ENCODE measurements around the gene RABGAP1L. TPM values are rescaled to one million over a fixed set of nuclear protein-coding genes. Genes with fewer than 3 reads are reported as not detected.
A peak's percentile ranks its signal among the peaks of the same experiment; 100 is the strongest.

The RABGAP1L gene
- total RNA-seq, 1 donor from 2014 or later, result 36.9 TPM

DNA sequence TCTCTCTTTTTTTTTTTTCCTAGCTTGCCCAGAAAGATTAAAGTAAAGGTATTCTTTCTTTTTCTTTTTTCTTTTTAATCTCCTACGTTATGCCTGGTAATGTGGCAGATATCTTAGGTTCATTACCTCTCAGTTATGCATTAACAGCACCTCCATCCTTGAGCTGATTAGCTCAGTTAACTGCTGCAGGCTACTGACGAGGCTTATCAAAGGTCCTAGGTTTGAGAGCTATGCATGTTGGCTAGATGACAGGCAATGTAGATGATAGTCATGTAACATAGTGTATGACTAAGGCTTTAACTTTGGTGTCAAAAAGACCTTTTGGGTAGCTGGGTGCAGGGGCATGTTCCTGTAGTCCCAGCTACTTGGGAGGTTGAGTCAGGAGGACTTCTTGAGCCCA lies 786.7 kb downstream of the RABGAP1L start:
- intact Hi-C loops (cut with micrococcal nuclease), result no loop called here
- H3K27me3 Mint-ChIP-seq, result no peaks in the 10 kb centered on the region
- peaks cover 1% of the 10 kb centered on the region for H3K4me1 Mint-ChIP-seq
- H3K4me3 Mint-ChIP-seq, result no peak overlapping the region
- no peak for DNase-seq
- no peak overlapping the region for H3K27ac Mint-ChIP-seq
- no peaks in the 10 kb centered on the region for H3K36me3 Mint-ChIP-seq (ENCODE audit: low read depth)
- H3K9me3 Mint-ChIP-seq, result no peaks in the 10 kb centered on the region

DNA sequence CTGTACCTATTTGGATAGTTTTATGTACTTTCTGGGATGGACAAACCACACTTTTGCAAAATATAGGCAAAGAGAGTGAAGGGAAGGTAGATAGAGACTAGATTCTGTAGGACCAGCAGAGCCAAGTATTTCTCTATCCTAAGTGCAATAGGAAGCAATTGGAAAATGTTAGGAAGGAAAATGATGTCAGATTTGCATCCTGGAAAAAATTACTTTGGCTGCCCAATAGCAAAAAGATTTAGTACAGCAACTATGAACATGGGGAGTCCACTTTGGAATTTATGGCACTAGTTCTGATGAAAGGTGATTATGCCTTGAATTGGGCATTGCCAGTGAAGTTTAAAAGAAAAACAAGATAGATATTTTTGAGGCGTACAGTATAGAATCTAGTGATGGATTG lies 789.7 kb downstream of the RABGAP1L start:
- H3K4me3 Mint-ChIP-seq, result no peak overlapping the region
- no peaks in the 10 kb centered on the region for H3K9me3 Mint-ChIP-seq
- no peaks in the 10 kb centered on the region for H3K36me3 Mint-ChIP-seq (ENCODE audit: low read depth)
- intact Hi-C loops (cut with micrococcal nuclease), result no loop called here
- no peak overlapping the region for H3K27ac Mint-ChIP-seq
- no peak for DNase-seq
- peaks cover 1% of the 10 kb centered on the region for H3K4me1 Mint-ChIP-seq
- no peaks in the 10 kb centered on the region for H3K27me3 Mint-ChIP-seq

DNA sequence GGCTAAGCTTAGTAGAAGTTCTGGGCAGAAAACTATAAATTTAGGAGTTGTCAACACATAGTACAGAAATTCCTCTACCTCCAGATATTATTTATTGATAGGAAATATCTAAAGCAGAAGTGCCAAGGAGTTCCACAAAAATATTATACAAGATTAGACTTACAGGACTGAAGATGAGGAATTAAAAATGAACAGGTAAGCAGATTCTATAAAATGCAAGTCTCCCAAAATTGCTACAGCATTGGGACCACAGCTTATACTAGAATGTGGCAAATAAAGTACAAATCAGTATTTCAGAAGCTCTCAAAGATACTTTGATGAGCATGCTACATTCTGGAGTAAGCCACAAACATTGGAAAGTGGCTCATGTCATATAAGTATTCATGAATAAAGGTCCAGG lies 790.3 kb downstream of the RABGAP1L start:
- H3K36me3 Mint-ChIP-seq (ENCODE audit: low read depth), result no peaks in the 10 kb centered on the region
- no peaks in the 10 kb centered on the region for H3K27me3 Mint-ChIP-seq
- no peaks in the 10 kb centered on the region for H3K9me3 Mint-ChIP-seq
- no peak overlapping the region for H3K27ac Mint-ChIP-seq
- peaks cover 2% of the 10 kb centered on the region for H3K4me1 Mint-ChIP-seq
- DNase-seq, result no peak
- no peak overlapping the region for H3K4me3 Mint-ChIP-seq
- intact Hi-C loops (cut with micrococcal nuclease), result no loop called here

DNA sequence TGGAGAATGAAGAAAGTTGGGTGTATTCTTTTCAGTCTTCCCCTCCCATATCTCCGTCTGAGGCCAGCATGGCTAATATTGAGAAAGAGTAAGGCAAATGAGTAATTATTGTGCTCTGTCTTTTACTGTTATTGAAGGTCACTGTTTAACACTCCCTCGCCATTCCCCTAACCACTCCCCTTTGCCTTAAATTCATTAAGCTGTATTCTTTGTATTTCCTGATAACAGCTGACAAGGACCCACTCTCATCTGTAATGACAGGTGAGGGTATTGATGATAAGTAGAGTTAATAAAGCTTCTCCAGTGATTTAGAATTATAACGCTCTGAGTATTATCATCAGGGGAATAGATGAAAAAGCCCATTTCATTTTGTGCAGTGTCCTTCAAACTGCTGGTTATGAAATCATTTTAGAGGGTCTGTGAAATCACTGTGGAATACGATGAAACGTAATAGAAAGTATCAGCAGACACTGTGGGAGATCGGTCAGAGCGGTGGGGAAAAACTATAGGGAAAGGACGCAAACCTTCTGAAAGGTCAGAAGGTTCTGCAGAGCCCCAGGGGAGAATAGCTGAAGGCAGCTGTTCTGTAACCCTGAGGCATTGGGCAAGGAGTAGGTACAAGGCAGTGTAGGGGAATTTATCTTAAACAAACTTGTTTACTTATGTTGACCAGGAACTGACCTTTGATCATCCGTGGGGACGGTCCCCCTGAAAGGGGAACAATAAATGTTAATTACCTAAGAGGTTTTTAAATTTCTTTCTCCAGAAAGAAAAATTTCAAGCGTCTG lies 794.2 kb downstream of the RABGAP1L start:
- Mint-ChIP-seq H3K27ac (no peak overlapping the region), H3K4me1 (peaks cover 20% of the 10 kb centered on the region), H3K4me3 (no peak overlapping the region)

DNA sequence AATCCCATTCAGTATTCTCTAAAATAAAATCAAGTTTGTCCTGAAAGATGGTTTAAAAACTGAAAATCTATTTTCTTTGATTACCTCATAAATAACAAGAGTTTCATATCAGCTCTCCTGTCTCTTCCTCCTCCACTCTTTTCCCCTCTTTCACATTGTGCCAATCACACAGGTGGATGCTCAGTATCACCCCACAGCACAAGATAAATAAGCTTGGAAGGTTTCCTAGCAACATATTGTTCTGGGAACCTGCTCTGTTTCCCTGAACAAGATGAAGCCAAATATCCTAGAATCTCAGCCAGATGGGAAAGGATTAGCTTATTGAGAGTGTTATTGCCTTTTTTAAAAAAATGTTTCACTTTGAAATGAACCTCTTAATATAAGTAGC lies 794.7 kb downstream of the RABGAP1L start:
- Mint-ChIP-seq H3K4me3 (no peak overlapping the region), H3K9me3 (no peaks in the 10 kb centered on the region), H3K36me3 (ENCODE audit: low read depth) (peaks cover 7% of the 10 kb centered on the region), H3K27me3 (no peaks in the 10 kb centered on the region), H3K27ac (no peak overlapping the region), H3K4me1 (peaks cover 22% of the 10 kb centered on the region)
- intact Hi-C loops (cut with micrococcal nuclease), result no loop called here
- no peak for DNase-seq

More for the DNA sequence above, 794.2 kb downstream of the RABGAP1L start:
- Mint-ChIP-seq H3K27me3 (no peaks in the 10 kb centered on the region), H3K9me3 (no peaks in the 10 kb centered on the region), H3K36me3 (ENCODE audit: low read depth) (peaks cover 7% of the 10 kb centered on the region)
- intact Hi-C loops (cut with micrococcal nuclease), result no loop called here
- no peak for DNase-seq

DNA sequence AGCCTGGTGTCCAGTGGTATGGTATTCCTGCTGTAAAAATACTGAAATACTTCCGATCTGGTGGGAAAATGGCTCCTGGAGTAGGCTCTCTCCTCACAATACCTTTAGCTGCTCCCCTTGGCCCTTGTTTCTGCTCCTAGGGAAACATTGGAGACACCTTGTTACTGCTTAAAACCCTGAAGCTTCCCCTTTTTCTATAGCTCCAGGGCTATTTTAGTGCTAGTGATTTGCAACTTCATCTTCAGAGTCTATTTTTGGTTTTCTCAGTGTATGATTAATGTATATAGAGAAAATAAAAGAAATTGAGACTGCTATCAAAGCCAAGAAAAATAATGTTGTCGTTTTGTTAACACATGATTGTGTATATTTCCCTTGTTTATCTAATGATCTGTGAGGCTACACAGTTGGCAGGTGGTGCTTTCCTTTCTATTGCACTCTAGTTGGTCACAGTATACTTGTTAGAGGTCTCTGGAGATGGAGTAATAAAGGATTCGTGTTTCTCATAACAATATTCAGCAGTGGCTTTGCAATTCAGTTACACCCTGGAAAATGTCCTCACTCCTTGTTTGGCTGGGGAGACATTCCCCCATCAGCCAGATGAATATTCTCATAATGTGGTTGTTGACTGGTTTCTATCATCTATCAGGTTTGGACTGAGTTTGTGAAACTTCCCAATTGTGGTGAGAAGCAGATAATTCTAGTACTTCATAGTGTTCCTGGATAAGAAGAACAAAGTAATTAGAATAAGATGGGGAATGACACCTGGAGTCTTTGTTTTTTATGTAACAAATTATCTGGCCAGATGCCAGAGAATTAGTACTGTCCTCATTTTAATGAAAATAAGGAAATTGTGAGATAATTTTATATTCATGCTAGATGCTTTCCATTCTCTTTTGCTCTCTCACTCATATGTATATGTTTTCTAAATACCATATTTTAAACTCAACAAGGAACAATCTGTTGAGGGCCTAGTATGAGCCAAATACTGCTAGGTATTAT lies 795.6 kb downstream of the RABGAP1L start:
- Mint-ChIP-seq H3K36me3 (ENCODE audit: low read depth) (peaks cover 7% of the 10 kb centered on the region), H3K4me3 (no peak overlapping the region), H3K27ac (no peak overlapping the region), H3K27me3 (no peaks in the 10 kb centered on the region), H3K9me3 (no peaks in the 10 kb centered on the region), H3K4me1 (peaks cover 22% of the 10 kb centered on the region)
- no peak for DNase-seq
- intact Hi-C loops (cut with micrococcal nuclease), result no loop called here

DNA sequence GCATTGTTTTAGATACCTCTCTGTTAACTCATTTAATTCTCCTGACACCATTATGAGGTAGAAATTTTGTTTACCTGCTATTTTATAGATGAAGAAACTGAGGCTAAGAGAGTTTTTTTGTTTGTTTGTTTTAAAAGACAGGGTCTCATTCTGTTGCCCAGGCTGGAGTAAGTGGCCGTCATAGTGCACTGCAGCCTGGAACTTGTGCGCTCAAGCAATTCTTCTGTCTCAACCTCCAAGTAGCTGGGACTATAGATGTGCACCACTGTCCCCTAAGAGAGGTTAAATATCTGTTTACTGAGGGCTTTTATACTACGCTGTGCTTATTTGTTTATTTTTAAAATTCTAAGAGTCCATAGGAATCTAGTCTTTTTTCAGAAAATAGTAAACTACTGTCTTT lies 796.8 kb downstream of the RABGAP1L start:
- peaks cover 22% of the 10 kb centered on the region for H3K4me1 Mint-ChIP-seq
- H3K36me3 Mint-ChIP-seq (ENCODE audit: low read depth), result peaks cover 7% of the 10 kb centered on the region
- no peak overlapping the region for H3K27ac Mint-ChIP-seq
- no peak overlapping the region for H3K4me3 Mint-ChIP-seq
- H3K27me3 Mint-ChIP-seq, result no peaks in the 10 kb centered on the region
- no peak for DNase-seq
- intact Hi-C loops (cut with micrococcal nuclease), result no loop called here
- no peaks in the 10 kb centered on the region for H3K9me3 Mint-ChIP-seq

DNA sequence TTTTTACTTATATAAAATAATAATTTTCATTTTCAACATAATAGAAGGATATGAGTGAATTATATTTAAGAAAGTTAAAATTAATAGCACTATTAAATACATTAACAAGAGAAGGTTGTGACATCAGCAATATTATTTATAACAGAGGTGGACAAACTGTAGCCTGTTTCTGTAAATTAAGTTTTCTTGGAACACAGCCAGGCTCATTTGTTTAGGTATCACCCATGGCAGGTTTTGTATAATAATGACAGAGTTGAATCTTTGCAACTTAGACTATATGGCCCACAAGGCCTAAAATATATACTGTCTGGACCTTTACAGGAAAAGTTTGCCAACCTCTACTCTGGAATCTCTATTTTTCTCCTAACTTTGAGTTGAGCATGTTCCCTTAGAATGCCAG lies 797.7 kb downstream of the RABGAP1L start:
- Mint-ChIP-seq H3K4me3 (no peak overlapping the region), H3K4me1 (peaks cover 22% of the 10 kb centered on the region), H3K36me3 (ENCODE audit: low read depth) (peaks cover 7% of the 10 kb centered on the region), H3K27ac (peak overlapping the region; percentile 37), H3K9me3 (no peaks in the 10 kb centered on the region), H3K27me3 (no peaks in the 10 kb centered on the region)
- DNase-seq, result no peak
- intact Hi-C loops (cut with micrococcal nuclease), result loop anchor here (1.0 kb wide), 1 partner anchor 11 kb away; no protein-coding TSS in a partner anchor

DNA sequence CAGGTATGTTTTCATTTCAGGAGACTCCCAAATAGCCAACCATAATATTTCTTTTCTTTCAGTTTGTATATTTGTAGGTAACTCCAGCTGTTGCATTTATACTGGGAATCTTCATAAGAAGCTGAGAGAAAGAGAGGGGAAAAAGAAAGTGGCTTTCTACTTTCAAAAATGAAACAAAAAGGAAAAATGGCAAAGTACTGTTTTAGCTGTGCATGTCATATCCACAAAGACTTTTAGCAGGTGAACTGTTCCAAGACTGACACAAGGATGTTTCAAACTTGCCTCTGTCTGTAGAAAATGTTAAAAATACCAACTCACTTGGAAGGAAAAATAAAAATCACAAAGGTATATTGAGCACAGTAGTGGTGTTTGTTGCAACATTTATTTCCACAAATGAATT lies 798.5 kb downstream of the RABGAP1L start:
- peak overlapping the region; percentile 79 for H3K4me3 Mint-ChIP-seq
- no peaks in the 10 kb centered on the region for H3K9me3 Mint-ChIP-seq
- DNase-seq, result no peak
- intact Hi-C loops (cut with micrococcal nuclease), result loop anchor here (1.0 kb wide), 1 partner anchor 10 kb away; no protein-coding TSS in a partner anchor
- H3K36me3 Mint-ChIP-seq (ENCODE audit: low read depth), result peaks cover 7% of the 10 kb centered on the region
- peak overlapping the region; percentile 81 for H3K27ac Mint-ChIP-seq
- peaks cover 22% of the 10 kb centered on the region for H3K4me1 Mint-ChIP-seq
- no peaks in the 10 kb centered on the region for H3K27me3 Mint-ChIP-seq

DNA sequence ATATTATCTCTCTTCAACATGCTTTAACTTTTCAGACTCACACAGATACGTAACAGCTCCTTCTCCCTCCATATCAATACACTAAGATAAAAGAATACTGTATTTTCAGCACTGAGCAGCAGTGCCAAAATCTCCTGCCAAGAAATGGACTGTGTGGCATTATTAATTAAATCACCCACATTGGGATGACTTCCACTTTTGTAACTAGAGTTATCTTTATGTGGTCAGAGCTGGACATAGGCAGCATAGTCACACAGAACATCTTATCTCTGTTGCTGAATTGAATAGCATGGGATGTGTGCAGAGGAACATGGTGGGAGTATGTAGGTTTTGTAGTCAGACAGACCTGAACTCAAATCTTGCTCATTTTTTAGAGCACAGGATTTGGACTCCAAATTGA lies 799.1 kb downstream of the RABGAP1L start:
- peaks cover 25% of the 10 kb centered on the region for H3K4me1 Mint-ChIP-seq
- H3K9me3 Mint-ChIP-seq, result no peaks in the 10 kb centered on the region
- no peaks in the 10 kb centered on the region for H3K27me3 Mint-ChIP-seq
- intact Hi-C loops (cut with micrococcal nuclease), result no loop called here
- peaks cover 7% of the 10 kb centered on the region for H3K36me3 Mint-ChIP-seq (ENCODE audit: low read depth)
- H3K4me3 Mint-ChIP-seq, result peak overlapping the region; percentile 79
- DNase-seq, result no peak
- H3K27ac Mint-ChIP-seq, result peak overlapping the region; percentile 65

DNA sequence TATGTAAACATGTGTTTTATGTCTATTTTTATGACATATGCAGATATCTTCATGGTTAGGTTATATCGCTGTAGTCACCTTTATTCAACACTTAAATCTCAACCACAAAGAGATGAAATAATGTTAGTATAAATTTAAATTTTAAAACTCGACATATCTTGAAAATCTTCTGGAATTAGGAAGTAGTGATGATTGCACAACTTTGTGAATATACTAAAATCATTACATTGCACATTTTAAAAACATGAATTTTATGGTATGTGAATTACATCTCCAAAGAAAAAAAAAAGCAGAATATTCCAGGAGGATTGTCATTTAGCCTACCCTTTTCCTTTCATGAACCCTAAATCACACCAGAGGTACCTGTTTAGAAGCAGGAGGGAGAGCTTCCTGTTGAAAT lies 801.0 kb downstream of the RABGAP1L start:
- H3K27ac Mint-ChIP-seq, result no peak overlapping the region
- H3K36me3 Mint-ChIP-seq (ENCODE audit: low read depth), result peaks cover 5% of the 10 kb centered on the region
- no peak overlapping the region for H3K4me3 Mint-ChIP-seq
- H3K4me1 Mint-ChIP-seq, result peaks cover 39% of the 10 kb centered on the region
- intact Hi-C loops (cut with micrococcal nuclease), result loop anchor here (10.0 kb wide), 1 partner anchor 936 kb away; the partner anchor contains the start of gene RC3H1
- no peaks in the 10 kb centered on the region for H3K27me3 Mint-ChIP-seq
- H3K9me3 Mint-ChIP-seq, result no peaks in the 10 kb centered on the region
- no peak for DNase-seq

DNA sequence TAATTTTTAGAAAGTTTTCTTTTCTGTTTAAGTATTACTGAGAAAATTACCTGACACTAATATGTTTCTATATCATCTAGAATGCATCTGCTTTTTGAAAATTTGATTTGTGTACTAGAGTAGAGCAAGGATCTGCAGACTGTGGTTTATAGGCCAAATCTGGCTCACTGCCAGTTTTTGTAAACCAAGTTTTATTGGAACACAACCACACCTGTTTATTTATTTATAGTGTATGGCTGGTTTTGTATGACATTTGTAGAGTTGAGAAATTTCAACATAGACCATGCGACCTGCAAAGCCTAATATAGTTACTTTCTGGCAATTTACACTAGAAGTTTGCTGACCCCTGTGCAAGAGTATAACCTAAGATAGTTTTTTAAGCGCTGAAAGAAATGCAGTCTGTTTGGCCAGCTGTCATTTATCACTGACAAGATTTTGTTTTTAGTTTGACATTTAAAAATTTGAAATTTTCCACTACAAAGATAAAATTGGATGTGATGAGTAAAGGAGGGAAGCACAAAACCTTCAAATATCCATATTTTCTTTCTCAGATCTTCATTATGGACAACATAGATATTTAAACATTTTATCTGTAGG lies 804.3 kb downstream of the RABGAP1L start:
- H3K36me3 Mint-ChIP-seq (ENCODE audit: low read depth), result no peaks in the 10 kb centered on the region
- peak overlapping the region; percentile 89 for H3K27ac Mint-ChIP-seq
- H3K4me1 Mint-ChIP-seq, result peaks cover 43% of the 10 kb centered on the region
- intact Hi-C loops (cut with micrococcal nuclease), result loop anchor here (1.0 to 10.0 kb wide), 6 partner anchors 25 to 939 kb away; partner anchors contain the start of genes CACYBP, RABGAP1L and RC3H1
- H3K9me3 Mint-ChIP-seq, result no peaks in the 10 kb centered on the region
- H3K27me3 Mint-ChIP-seq, result no peaks in the 10 kb centered on the region
- no peak for DNase-seq
- H3K4me3 Mint-ChIP-seq, result peak overlapping the region; percentile 84

DNA sequence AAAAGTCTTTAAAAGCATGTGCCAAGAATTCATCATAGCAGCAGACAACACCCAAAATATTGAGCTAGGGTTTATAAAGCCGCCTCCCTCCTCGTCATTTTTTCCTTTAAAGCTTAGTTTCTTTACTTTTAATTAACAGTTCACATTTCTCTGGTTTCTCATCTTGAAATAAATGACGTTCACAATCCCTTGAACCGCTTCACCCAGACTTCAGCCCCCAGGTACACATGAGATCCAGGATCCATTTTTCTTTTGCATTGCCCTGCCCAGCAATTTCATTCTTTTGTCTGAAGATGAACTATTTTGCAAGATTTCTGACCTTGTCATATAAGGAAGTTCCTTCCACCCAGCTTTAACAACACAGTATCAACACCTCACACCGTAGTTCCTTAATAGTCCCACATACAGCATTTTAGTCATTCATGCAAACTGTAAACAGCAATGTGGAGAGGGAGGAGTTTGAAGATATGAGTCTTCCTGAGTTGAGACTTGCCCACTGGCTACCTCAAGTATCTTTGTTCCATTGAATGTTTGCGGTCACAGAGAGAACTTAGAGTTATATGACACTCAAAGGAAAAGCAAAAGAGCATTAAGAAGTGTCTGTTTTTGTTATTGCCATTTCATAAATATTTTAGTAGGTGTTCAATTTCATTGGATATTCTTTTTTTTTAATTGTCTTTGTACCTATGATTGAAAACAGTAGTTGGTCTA lies 805.1 kb downstream of the RABGAP1L start:
- peak overlapping the region; percentile 89 for H3K27ac Mint-ChIP-seq
- no peaks in the 10 kb centered on the region for H3K27me3 Mint-ChIP-seq
- H3K9me3 Mint-ChIP-seq, result no peaks in the 10 kb centered on the region
- DNase-seq, result peak; percentile 85
- peaks cover 2% of the 10 kb centered on the region for H3K36me3 Mint-ChIP-seq (ENCODE audit: low read depth)
- peaks cover 49% of the 10 kb centered on the region for H3K4me1 Mint-ChIP-seq
- peak overlapping the region; percentile 84 for H3K4me3 Mint-ChIP-seq
- intact Hi-C loops (cut with micrococcal nuclease), result loop anchor here (1.0 to 10.0 kb wide), 6 partner anchors 26 to 940 kb away; partner anchors contain the start of genes CACYBP, RABGAP1L and RC3H1

All from activated CD4-positive, alpha-beta T cell treated with anti-CD3 and anti-CD28 coated beads, Interleukin-2, amount 10 ng/mL, durations not matched to agents 24 days and 14 days (primary cell).